Peyer's patch (tissue), 4 donors: ENCODE measurements around the gene IMMP1L.

Source experiments
- POLR2A ChIP-seq, 2 donors: fragments of 450-650 bp; IDR thresholded peaks; one replicate each; pipeline ENCODE4 v1.5.1; 2017; ENCODE audit warnings: antibody characterized with exemption in 2 of 2, mild to moderate bottlenecking in 2 of 2, moderate library complexity in 2 of 2
- TF ChIP-seq, protein P1 (sequence below), 6 experiments: fragments of 450-650 bp in 4 of 6; fragments of 200-600 bp in 2 of 6; sonication (generic) in 1 of 6; IDR thresholded peaks; one replicate each; pipeline ENCODE4 v1.5.1; 2017 to 2019; ENCODE audit warnings: antibody characterized with exemption in 6 of 6, mild to moderate bottlenecking in 3 of 6, moderate library complexity in 1 of 6

DNA sequence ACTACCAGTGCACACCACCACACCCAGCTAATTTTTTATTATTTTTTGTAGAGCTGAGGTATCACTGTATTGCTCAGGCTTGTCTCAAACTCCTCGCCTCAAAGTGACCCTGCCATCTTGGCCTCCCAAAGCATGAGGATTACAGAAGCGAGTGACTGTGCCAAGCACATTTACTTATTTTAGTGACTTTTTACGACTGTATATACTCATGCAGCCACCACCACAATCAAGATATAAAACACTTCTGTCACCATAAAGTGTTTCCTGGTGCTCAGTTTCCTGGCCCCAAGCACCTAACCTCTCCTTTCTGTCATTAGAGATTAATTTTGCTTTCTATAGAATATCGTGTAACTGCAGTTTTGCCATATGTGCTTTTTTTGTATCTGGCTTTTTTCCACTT, 26.1 kb upstream of the IMMP1L start:
- TF ChIP-seq, protein P1, sequence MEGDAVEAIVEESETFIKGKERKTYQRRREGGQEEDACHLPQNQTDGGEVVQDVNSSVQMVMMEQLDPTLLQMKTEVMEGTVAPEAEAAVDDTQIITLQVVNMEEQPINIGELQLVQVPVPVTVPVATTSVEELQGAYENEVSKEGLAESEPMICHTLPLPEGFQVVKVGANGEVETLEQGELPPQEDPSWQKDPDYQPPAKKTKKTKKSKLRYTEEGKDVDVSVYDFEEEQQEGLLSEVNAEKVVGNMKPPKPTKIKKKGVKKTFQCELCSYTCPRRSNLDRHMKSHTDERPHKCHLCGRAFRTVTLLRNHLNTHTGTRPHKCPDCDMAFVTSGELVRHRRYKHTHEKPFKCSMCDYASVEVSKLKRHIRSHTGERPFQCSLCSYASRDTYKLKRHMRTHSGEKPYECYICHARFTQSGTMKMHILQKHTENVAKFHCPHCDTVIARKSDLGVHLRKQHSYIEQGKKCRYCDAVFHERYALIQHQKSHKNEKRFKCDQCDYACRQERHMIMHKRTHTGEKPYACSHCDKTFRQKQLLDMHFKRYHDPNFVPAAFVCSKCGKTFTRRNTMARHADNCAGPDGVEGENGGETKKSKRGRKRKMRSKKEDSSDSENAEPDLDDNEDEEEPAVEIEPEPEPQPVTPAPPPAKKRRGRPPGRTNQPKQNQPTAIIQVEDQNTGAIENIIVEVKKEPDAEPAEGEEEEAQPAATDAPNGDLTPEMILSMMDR (IDR thresholded peaks at IDR 0.05) = no peak
- TF ChIP-seq POLR2A (IDR thresholded peaks at IDR 0.05) = no peak
